ENCODE data around the gene LMO3.

The LMO3 gene

DNA sequence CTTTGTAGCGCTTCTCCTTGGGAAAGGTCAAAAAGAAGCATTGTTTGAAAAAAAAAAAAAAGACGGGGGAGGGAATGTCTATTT lies at the start of gene LMO3:
Gene LMO3, minus strand, starts transcription at position 46 of the 84 bp plus-strand sequence. CDS start 5,302 bp downstream, outside the sequence.
- no peak for DNase-seq

GRCh38 chr12:16636435-16637055 lies 30.6 kb upstream of the LMO3 start:
- DNase-seq, result no peak

GRCh38 chr12:16634786-16635185 lies 28.8 kb upstream of the LMO3 start:
- DNase-seq, result no peak

DNA sequence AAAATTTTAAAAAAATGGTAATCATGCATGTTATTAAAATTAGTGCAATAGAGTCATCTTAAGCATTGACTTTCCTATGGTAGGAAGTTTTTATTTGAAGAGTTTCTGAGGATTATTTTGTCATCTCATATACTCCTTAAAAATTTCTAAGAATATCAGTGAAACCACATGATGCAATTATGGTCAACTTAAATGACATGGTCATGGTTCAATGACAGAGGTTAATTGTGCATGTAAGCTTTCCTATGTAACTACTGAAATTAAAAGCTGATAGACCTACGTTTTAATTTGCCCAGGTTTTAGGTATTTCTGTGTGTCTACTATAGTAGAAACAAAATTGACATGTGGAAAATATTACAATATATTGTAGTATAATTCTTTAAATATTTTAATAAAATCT lies 21.0 kb upstream of the LMO3 start:
- DNase-seq, result peak; percentile 14

DNA sequence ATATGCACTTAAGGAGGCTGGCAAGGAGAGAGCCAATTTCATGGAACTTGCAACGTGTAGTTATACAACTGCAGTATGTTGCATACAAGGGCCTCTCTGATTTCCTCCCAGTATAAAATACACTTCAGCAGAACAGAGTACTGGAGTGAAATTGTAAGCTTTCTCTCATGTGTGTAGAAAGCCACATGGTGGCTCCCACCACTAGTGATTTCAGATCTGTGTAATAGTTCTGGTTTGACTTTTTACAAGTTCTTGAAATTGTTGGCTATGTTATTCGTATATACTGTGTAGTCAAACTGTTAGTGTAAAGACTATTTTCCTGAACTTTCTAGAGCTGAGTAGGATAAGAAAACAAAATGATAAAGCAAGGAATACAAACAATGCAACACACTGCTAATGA lies 16.4 kb upstream of the LMO3 start:
- no peak for DNase-seq

DNA sequence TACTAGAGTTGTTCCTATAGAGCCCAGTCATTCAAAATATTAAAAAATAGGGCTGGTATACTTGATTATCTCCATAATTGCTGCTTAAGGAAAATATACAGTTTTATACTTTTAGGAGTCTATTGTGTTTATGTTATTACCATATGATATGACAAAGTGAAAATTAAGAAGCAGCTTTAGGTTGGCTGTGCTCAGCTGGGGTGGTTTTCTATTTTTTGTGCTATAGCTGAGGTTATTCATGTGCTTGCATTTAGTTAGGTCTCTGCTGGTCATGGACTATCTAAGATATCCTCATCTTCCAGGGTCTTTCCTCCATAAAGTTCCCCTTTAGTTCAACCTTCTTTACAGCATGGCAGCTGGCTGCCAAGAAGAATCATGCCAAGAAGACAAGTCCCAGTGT lies 13.6 kb upstream of the LMO3 start:
- DNase-seq, result no peak

DNA sequence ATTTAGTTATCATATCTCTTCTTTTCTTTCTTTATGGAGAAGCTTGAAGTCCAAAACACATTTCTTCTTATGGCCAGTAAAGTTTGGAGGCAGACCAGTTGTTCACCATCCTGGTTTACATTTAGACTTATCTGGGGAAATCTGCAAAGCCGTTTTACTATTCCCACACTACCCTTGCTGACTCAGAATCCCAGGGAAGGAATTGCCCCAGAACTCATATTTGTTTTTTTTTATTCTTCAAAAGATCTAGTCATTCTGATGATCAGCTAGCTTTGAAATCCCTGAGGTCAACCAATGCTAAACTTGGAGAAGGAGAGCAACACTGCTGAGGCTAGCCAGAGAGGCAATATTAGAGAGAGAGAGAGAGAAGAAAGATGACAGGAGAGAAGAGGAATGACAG lies 12.3 kb upstream of the LMO3 start:
- no peak for DNase-seq

DNA sequence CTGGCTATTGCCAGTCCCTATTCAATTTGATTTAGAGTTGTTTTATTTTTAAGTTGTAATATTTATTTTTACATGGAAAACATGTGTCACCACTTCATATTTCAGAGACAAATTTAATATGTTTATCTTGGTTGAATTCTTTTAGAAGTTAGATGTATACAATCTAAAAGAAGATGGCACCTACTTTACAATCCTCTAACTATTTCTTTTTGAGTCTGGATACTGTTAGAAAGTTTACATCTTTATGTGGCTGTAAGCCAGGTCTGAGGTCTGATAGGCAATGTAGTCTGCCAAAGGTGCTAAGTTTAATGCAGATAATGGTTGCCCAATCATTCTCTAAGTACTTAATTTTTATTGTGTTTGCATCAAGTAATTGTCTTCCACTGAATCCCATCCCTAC lies 7.2 kb upstream of the LMO3 start:
- peak; percentile 28 for DNase-seq

GRCh38 chr12:16612647-16613046 lies 6.7 kb upstream of the LMO3 start:
- DNase-seq, result no peak

DNA sequence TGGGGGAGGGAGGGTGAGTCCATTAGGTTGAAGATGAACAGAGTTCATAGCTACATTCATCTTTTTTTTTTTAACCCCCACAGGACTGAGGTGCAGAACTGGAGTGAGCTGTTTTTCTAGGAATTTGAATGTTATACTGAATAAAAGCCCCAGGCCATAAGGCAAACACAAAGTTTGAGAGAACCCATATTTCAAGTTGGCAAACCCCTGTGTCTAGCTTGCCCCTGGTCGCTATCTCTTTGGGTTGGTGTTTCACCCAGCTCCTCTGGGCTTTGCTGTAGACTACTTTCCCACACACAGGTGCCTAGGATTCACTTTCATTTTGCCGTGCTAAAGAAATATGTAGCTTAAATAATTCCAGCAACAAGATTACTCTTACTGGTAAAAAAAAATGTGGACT lies 5.2 kb upstream of the LMO3 start:
- peak; percentile 63 for DNase-seq

DNA sequence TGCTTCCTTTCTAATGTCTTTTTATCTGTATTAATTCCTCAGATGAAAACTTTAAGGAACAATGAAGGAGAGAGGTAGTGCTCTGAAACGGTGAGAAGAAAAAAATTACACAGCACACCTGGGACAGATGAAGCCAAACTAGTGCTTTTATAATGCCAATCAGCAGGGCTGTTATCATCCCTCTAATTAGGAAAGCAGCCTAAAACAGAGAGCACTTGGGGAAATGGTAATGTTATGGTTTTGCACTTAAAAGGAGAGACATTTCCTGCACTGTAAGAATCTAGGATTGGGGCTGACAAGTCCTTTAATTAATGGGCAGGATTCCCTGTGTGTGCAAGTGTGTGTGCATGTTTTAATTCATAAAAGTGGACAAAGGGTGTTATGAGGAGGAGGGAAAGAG lies 4.8 kb upstream of the LMO3 start:
- DNase-seq, result no peak

DNA sequence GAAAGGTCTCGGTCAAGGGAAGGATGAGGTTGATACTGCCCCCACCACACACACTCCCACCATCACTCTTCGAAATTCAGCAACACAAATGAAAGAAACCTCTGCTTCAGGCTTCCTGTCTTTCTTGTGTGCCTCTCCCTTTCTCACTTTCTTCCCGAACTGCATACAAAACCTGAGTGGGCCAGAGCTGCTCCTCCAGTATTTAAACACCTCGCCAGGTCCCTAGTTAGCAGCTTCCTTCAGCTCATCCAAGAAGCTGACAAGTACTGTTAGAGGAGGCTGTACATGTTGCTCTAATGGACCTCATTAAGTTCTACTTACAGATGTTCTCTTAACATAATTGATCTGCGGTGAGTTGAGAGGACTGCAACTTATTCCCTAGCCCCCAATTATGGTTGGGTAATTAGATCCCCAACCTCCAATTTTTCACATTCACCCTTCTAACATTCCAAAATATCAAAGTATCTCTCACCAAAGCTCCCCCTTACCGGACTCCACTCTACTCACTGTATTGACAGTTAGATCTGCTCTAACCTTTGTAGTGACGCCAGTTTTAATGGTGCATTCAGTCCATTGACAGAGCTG lies 4.1 kb upstream of the LMO3 start:
- no peak for DNase-seq

DNA sequence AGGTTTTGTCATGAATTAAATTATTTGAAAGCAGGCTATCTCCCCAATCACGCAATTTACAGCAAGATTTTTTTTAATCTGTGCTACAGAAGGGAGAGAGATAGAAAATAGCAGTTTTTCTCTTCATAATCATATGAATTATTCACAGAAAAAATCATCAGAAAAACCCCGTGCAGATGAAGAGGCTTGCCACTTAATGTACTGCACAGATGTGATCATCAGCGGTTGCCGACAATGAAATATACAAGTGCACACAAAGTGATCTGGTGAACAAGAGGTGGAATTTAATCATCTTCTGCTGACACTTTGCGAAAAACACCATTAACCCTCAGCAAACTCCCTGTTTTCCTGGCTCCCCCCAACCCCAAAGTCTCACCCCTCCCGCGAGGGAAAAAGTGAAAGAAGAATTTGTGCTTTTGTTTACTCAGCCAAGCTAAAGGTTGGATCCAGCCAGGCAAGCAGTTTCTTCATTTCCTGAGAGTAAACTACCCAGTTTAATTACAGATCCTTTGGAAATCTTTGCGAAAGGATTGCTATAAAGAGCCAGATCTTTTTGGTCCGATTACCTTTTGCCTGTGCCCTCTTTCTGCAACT lies 3.1 kb upstream of the LMO3 start:
- DNase-seq, result no peak

DNA sequence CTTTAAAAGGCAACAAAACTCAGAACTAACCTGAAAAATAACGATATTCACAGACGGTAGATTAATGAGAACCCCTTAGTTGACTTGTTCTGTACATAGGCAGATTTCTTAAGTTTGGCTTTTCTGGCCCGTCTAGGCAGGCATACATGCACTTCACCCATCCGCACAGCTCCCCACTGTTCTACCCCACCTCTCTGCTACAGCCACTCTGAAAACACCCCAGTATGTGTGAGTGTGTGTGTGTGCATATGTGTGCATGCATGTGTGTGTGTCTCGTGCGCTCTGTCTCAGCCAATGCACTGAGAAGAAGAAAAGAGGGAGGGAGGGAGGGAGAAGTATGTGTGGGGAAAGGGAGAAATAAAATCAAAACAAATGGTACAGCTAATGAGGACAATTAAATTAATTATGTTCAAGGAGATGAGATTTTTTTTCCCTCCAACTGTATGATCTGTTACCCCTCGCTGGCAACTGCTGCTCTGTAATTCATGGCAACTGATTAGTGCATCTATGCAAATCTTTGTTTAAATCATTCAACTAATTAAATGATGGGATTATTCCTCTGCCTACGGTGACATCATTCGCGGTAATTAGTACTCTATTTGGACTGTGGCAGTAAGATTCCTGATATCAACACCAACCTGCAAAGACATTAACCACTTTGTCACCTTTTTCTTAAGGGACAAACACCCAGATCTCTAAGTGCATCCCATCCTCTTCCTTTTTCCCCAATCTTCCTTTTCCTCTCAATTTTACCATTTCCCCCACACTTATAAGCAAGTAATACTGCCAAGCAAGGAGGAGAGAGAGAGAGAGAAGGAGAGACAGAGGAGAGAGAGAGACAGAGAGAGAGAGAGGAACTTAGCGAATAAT lies 2.2 kb upstream of the LMO3 start:
- DNase-seq, result no peak

DNA sequence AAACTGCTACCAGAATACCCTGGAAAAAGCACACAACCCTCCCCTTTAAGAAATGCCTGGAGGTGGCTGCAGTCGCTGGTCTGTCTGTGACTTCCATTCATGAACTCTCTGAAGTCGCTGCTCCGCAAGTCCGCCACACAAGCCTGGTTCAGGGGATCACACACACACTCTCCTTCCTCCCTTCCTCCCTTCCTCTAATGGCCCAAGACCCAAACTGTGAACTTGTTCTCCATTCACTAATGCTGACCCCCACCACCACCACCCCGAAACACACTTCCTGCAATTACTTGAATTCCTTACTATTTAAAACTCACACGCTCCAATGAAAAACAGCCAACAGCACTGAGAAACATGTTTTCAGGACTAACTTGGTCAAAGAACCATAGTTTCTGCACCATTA lies 1.0 kb upstream of the LMO3 start:
- DNase-seq, result no peak

DNA sequence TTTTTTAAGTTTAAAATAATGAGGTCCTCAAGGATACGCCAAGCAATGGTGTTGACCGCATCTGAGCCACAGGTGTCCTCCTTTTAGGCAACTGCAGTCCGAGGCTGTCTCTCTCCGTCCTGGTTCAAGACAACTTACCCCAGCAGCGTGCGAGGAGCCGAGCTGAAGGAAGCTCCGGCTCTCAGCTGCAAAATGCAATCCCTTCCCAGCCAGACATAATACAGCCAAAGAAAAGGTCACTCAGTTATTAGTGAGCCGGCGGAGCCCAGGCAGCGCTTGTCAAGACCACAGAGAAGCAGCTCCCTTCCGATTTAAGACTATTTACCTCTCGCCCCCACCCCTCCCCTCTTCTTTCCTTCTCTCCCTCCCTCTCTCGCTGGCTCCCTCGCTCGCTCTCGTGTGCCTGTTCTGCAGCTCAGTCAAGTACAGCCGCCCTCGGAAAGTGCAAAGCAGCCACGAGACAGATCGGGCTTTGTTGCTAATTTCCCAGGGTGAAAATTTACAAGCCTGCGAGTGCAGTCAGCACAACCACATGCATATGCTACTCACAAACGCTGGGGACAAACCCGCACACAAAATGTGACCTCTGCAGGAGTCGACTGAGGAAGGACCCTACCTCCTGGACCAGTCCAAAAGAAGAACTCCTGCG lies 363 bp upstream of the LMO3 start:
- no peak for DNase-seq

DNA sequence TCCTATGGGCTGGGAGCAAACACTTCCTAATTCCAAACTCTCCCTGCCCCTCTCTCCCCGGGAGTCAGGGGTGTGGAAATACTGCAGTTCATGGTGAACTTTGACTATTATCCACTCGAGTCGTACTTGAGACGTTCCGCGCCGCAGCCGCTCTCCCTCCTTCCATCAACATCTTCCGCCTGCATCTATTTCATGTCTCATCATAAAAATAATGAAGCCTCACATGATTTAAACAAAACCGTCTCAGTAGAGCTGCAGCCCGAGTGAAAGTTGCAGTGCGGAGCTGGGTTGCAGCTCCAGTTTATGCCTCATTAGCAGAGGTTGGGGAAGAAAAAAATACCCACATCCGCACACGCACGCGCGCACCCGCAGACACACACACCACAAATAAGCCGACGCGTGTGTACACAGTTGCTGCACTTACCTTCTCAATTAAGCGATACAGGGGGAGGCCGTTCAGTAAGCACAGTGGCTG lies 283 bp downstream of the LMO3 start:
- DNase-seq, result no peak

DNA sequence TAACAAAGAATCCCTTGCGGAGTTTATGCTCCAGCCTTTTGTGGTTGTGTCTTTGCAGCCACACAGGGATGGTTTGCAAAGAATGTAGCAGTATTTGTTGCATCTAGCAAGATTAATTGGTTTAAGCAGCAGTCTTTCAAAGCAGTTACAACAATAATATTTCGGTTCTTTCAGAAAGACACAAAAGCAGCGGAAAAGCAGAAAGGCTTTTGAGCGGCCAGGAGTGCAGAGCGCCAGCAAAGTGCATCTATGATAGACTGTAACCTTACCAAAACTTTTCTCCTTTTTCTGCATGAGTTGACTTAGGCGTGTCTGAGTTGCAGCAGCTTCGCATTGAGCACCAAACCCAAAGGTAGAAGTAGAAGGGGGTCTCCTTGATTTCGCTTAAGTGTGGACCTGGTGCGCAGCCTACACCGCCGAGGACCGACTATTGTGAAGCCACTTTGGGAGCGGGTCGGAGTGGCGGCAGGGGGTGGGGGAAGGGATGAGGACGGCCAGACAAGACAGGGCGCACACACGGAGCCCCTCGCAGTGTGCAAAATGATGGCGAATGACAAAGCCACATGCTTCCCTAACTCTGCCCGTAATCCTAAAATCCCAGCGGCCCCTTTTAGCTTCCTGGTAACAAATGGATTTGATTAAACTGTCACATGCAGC lies 1.2 kb downstream of the LMO3 start:
- no peak for DNase-seq

GRCh38 chr12:16603916-16604575 lies 1.9 kb downstream of the LMO3 start:
- DNase-seq, result no peak

GRCh38 chr12:16603260-16603915 lies 2.6 kb downstream of the LMO3 start:
- no peak for DNase-seq

DNA sequence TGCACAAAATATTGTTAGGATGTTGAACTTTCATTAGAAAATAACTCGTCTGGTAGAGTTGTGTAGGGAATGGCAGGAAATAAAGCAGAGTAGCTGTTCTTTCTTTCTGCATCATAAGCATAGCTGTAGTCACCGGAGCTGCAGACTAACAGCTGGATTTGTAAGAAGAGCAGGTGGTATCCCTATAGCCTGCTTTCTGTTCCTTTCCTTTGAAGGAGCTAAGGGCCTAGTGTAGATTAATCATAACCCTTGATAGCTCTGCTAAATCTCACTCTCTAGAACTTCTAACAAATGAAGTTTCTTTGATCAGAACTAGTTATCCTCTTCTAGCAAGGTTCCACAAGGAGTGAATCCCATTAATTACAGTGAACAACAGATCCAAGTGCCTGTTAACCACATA lies 3.5 kb downstream of the LMO3 start:
- DNase-seq, result no peak

- DNase-seq, result no peak
Measured at GRCh38 chr12:16600525-16600924, 5.4 kb downstream of the LMO3 start.

Measured in OCI-M1 (cell line).